ENCODE data around the gene AP3B1. TPM values are rescaled to one million over a fixed set of nuclear protein-coding genes. Genes with fewer than 3 reads are reported as not detected.

Gene AP3B1
- total RNA-seq, 1 experiment from 2014 or later: 41.8 TPM

DNA sequence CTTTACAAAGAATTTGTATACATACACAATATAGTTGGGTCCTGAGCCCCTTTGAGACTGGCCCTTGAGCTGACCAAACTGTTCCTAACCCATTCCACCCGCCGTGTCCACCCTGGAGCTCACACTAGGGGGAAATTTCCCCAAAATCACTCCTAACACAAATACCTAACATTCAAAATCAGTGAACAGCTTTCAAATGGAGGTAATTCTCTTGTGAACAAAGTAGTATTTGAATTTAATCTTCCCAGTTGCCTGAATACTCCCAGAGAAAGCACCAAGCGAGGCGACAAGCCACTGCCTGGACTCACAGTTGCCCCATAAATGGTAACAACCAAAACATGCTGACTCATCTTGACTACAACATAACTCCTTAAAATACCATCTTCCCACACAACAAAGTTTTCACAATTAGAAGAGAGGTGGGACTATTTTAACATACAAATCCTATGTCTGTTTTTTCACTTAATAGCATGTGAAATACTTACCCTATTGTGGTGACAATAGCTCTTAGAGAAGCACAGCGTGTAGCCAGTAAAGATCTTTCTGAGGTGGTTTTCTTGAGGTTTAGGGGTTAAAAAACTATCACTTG, 34.2 kb upstream of the AP3B1 start:
- Histone ChIP-seq H3K23ac (ENCODE audit: insufficient read length, low read depth, low read length) (no peak overlapping the region), H3K23me2 (ENCODE audit: insufficient read length, low read depth, low read length, poor library complexity, severe bottlenecking) (no peaks in the 10 kb centered on the region), H3K79me2 (ENCODE audit: insufficient read depth, low read length) (no peaks in the 10 kb centered on the region), H4K91ac (ENCODE audit: insufficient read length, low read depth, low read length) (no peak overlapping the region), H2BK5ac (ENCODE audit: insufficient read length, low read length) (no peak overlapping the region), H2BK120ac (ENCODE audit: low read depth, low read length, poor library complexity, severe bottlenecking) (no peak overlapping the region), H2AFZ (ENCODE audit: low read length) (no peak overlapping the region), H3K4me2 (ENCODE audit: insufficient read depth, insufficient read length, low read length) (no peak overlapping the region), H2BK12ac (ENCODE audit: insufficient read length, low read depth, low read length) (no peak overlapping the region), H3T11ph (ENCODE audit: low read length) (no peak overlapping the region), H4K8ac (replicated peaks; ENCODE audit: insufficient read length, low read depth, low read length) (no peak overlapping the region), H3K14ac (ENCODE audit: insufficient read depth, low read length) (no peak overlapping the region), H3K4ac (ENCODE audit: low read depth, low read length) (no peak overlapping the region), H3K18ac (ENCODE audit: insufficient read length, low read depth, low read length) (no peak overlapping the region), H3K9ac (ENCODE audit: extremely low read depth, insufficient read length, low read length) (no peak overlapping the region), H4K20me1 (ENCODE audit: control insufficient read depth, insufficient read depth, insufficient read length) (no peaks in the 10 kb centered on the region), H3K79me1 (ENCODE audit: insufficient read depth, low read depth, low read length, poor library complexity, severe bottlenecking) (no peaks in the 10 kb centered on the region), H2BK20ac (ENCODE audit: low read depth, low read length, poor library complexity, severe bottlenecking) (no peak overlapping the region), H3K4me1 (ENCODE audit: insufficient read depth, low read length) (no peaks in the 10 kb centered on the region; the same call in 1 of the 2 replicates), H2BK15ac (ENCODE audit: low read depth, low read length) (no peak overlapping the region), H3K27ac (ENCODE audit: insufficient read length, low read depth, low read length) (no peak overlapping the region), H3K56ac (ENCODE audit: insufficient read length, low read depth, low read length) (no peak overlapping the region), H4K5ac (ENCODE audit: insufficient read length, low read depth, low read length) (no peak overlapping the region), H2AK5ac (ENCODE audit: insufficient read length, low read length) (no peak overlapping the region), H3K9me3 (ENCODE audit: control insufficient read depth, low read depth, low read length) (no peaks in the 10 kb centered on the region), H3K27me3 (ENCODE audit: insufficient read depth, low read length) (no peaks in the 10 kb centered on the region)
- Mint-ChIP-seq H3K36me3 (ENCODE audit: insufficient read depth in 1 of 3, low read depth in 3 of 3) (no peaks in the 10 kb centered on the region), H3K9me3 (no peaks in the 10 kb centered on the region), H3K27ac (peak overlapping the region in 2 of 3 experiments; percentile 52 to 69; a peak in 4 of 7 replicates), H3K4me3 (0 out of 5 replicates have a peak overlapping the region, but pooled peaks of 1 of the 2 experiments have one; percentile 21), H3K4me1 (peaks cover 23 to 27% of the 10 kb centered on the region in 2 experiments), H3K27me3 (ENCODE audit: low read depth) (peaks cover 6% of the 10 kb centered on the region)
- no peak for TF ChIP-seq CTCF (conservative IDR thresholded peaks at IDR 0.05)
- WGBS (ENCODE audit: extremely low coverage, insufficient read length, low lambda C conversion rate): no CpG with 5 or more reads among the region's 5 CpGs
- DNase-seq: no peak

Data from H9 (cell line).